GM03348 (cell line): ENCODE data around the gene PCDH1.
"Not testable (repeated sequence)": the region's sequence is repeated elsewhere in the genome, so short reads cannot be mapped to it uniquely, and the experiment has no call there.

Source experiments
- DNase-seq: peaks from one replicate; pipeline ENCODE4 v3.0.0; 2012; ENCODE audit warnings: low spot score

PCDH1 gene

GRCh38 chr5:141834331-141834730, 43.9 kb downstream of the PCDH1 start:
- no peak for DNase-seq

- DNase-seq, result no peak
These were observed 46.1 kb downstream of the PCDH1 start for GRCh38 chr5:141832131-141832530.

GRCh38 chr5:141828162-141828561, 50.0 kb downstream of the PCDH1 start:
- no peak for DNase-seq

GRCh38 chr5:141826674-141827073, 51.5 kb downstream of the PCDH1 start:
- no peak for DNase-seq

- peak; percentile 38 for DNase-seq
These were observed 52.2 kb downstream of the PCDH1 start for GRCh38 chr5:141825791-141826560.

GRCh38 chr5:141825241-141825671, 53.0 kb downstream of the PCDH1 start:
- DNase-seq, result no peak

- DNase-seq, result no peak
These were observed 53.5 kb downstream of the PCDH1 start for GRCh38 chr5:141824717-141825116.

GRCh38 chr5:141823056-141823455, 55.2 kb downstream of the PCDH1 start:
- no peak for DNase-seq

- peak; percentile 47 for DNase-seq
These were observed 56.1 kb downstream of the PCDH1 start for GRCh38 chr5:141822144-141822543.

- DNase-seq, result peak; percentile 94
These were observed 56.7 kb downstream of the PCDH1 start for GRCh38 chr5:141821430-141821925.

- not testable (repeated sequence) for DNase-seq
These were observed 57.5 kb downstream of the PCDH1 start for GRCh38 chr5:141820686-141821085.

GRCh38 chr5:141817631-141818030, 60.6 kb downstream of the PCDH1 start:
- DNase-seq, result no peak

- no peak for DNase-seq
These were observed 61.4 kb downstream of the PCDH1 start for GRCh38 chr5:141816598-141817399.

GRCh38 chr5:141815796-141816180, 62.4 kb downstream of the PCDH1 start:
- DNase-seq, result no peak

- no peak for DNase-seq
These were observed 63.0 kb downstream of the PCDH1 start for GRCh38 chr5:141815051-141815795.

- peak; percentile 73 for DNase-seq
These were observed 63.9 kb downstream of the PCDH1 start for GRCh38 chr5:141814064-141814964.

GRCh38 chr5:141812512-141812911, 65.7 kb downstream of the PCDH1 start:
- DNase-seq, result no peak

- peak; percentile 56 for DNase-seq
These were observed 66.7 kb downstream of the PCDH1 start for GRCh38 chr5:141811287-141812155.

GRCh38 chr5:141810702-141811101, 67.5 kb downstream of the PCDH1 start:
- DNase-seq, result no peak

- no peak for DNase-seq
These were observed 68.7 kb downstream of the PCDH1 start for GRCh38 chr5:141809380-141810096.
